C4-2B (cell line): ENCODE results near the gene STXBP4.

Experiments
- ZFX ChIP-seq: fragments of 450-650 bp; IDR thresholded peaks from 2 replicates; pipeline ENCODE4 v1.6.1; 2017
- TF ChIP-seq, protein P1 (sequence below): fragments of 450-650 bp; conservative IDR thresholded peaks from 2 replicates; pipeline ENCODE4 v1.5.1; 2017; ENCODE audit warnings: mild to moderate bottlenecking

DNA sequence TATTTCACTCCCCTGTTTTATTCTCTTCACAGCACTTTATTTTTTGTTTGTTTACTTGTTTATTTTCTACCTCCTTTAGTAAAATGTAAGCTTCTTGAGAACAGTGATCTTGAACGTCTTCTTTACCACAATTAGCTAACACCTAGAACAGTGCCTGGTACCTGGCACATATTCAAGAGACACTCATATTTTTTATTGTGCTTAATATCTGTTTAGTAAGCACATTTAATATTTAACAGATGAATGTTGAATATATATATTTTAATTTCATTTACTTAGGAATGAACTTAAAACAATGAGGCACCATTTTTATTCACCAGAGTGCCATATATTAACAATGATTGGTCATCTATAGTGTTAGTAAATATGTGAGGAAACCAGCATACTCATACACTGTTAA, 130.2 kb downstream of the STXBP4 start:
- TF ChIP-seq, protein P1, sequence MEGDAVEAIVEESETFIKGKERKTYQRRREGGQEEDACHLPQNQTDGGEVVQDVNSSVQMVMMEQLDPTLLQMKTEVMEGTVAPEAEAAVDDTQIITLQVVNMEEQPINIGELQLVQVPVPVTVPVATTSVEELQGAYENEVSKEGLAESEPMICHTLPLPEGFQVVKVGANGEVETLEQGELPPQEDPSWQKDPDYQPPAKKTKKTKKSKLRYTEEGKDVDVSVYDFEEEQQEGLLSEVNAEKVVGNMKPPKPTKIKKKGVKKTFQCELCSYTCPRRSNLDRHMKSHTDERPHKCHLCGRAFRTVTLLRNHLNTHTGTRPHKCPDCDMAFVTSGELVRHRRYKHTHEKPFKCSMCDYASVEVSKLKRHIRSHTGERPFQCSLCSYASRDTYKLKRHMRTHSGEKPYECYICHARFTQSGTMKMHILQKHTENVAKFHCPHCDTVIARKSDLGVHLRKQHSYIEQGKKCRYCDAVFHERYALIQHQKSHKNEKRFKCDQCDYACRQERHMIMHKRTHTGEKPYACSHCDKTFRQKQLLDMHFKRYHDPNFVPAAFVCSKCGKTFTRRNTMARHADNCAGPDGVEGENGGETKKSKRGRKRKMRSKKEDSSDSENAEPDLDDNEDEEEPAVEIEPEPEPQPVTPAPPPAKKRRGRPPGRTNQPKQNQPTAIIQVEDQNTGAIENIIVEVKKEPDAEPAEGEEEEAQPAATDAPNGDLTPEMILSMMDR: no peak
- TF ChIP-seq ZFX: no peak
